Effector memory CD8-positive, alpha-beta T cell (primary cell): ENCODE measurements around the gene CORIN.
A peak's percentile ranks its signal among the peaks of the same experiment; 100 is the strongest.

ENCODE experiments used
- ATAC-seq: fragments of 150-1000 bp; cut with Tn5 transposase; replicated peaks from 2 replicates; pipeline ENCODE4 v1.10.0; 2021; ENCODE audit warnings: mild to moderate bottlenecking, moderate library complexity
- DNase-seq, 3 experiments: peaks; one replicate each; pipeline ENCODE4 v3.0.0; 2021
- H3K27ac Mint-ChIP-seq, 2 donors: one replicate each; pipeline ENCODE4 v1.8.0; 2022; ENCODE audit warnings: mild to moderate bottlenecking in 2 of 2, mixed read lengths in 2 of 2, moderate library complexity in 2 of 2
- H3K27me3 Mint-ChIP-seq, 2 donors: one replicate each; pipeline ENCODE4 v1.8.0; 2022; ENCODE audit warnings: mixed read lengths in 2 of 2
- H3K36me3 Mint-ChIP-seq: one replicate; pipeline ENCODE4 v1.8.0; 2022; ENCODE audit warnings: mild to moderate bottlenecking, moderate library complexity, mixed read lengths; ENCODE audit not compliant: insufficient read depth
- H3K4me1 Mint-ChIP-seq, 2 donors: one replicate each; pipeline ENCODE4 v1.8.0; 2022; ENCODE audit warnings: low read depth in 2 of 2, mixed read lengths in 2 of 2
- H3K4me3 Mint-ChIP-seq, 2 donors: one replicate each; pipeline ENCODE4 v1.8.0; 2022; ENCODE audit warnings: mild to moderate bottlenecking in 2 of 2, mixed read lengths in 2 of 2, moderate library complexity in 2 of 2
- H3K9me3 Mint-ChIP-seq, 2 donors: one replicate each; pipeline ENCODE4 v1.8.0; 2022; ENCODE audit warnings: mixed read lengths in 2 of 2

CORIN gene

DNA sequence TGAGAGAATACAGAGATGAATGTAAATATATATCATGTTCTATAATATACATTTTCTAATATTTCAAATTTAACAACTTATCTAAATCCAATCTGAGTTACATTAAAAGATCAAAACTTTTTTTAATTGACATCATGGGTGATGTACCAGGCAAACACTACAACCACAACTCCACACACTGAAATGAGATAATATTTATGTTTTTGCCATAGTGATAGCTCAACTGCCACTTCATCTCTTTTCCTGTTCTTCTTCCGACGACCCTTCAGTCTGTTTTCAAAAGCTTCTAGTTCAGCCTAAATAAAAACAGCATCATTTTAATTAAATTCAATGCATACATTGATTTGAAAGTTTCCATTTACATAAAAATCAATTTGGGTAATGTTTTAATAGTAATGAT, 10.2 kb upstream of the CORIN start:
- H3K9me3 Mint-ChIP-seq = no peaks in the 10 kb centered on the region
- no peak overlapping the region for H3K27ac Mint-ChIP-seq
- no peaks in the 10 kb centered on the region for H3K27me3 Mint-ChIP-seq
- no peaks in the 10 kb centered on the region for H3K4me1 Mint-ChIP-seq
- no peak overlapping the region for H3K4me3 Mint-ChIP-seq
- no peak for DNase-seq
- peaks cover 11% of the 10 kb centered on the region for H3K36me3 Mint-ChIP-seq
- no peak for ATAC-seq

DNA sequence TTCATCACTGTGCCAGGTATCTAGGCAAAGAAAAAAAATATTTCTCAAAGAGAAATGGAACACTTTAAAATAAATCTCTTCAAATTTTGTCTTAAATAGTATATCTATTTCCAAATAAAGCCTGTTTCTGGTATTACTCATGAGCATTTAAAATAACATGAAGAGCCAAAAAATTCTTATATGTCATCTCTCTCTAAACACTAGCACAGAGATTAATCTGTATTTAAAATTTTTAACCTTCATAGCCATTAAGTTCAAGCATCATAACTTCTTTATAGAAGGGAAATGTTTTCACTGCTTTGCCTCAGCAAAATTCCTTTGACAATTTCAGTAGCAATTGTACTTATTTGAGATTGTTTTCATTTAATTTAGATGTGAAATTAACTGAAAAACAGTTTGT, 5.1 kb upstream of the CORIN start:
- Mint-ChIP-seq H3K27me3 (no peaks in the 10 kb centered on the region), H3K36me3 (no peaks in the 10 kb centered on the region), H3K4me1 (peaks cover 0 to 3% of the 10 kb centered on the region in 2 donors), H3K9me3 (no peaks in the 10 kb centered on the region), H3K4me3 (no peak overlapping the region), H3K27ac (no peak overlapping the region)
- no peak for DNase-seq
- ATAC-seq = no peak

DNA sequence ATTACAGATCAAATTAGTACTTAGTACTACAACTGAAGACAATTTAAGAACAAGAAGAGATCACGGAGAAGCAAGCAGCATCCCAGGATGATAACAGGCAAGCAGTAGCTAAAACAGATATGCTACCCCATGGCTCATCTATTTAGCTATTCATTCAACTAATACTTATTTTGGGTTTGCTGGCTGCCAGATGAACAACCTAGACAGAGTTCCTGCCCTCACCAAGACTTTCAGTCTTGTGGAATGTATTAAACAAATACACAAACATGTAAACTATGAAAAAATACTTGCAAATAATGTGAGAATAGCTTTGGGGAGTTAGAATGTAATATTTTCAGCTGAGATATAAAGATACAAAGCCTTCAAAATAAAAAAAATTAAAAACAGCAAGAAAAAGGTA, 2.4 kb upstream of the CORIN start:
- no peaks in the 10 kb centered on the region for H3K36me3 Mint-ChIP-seq
- peaks cover 7 to 18% of the 10 kb centered on the region in 2 donors for H3K4me1 Mint-ChIP-seq
- no peaks in the 10 kb centered on the region for H3K9me3 Mint-ChIP-seq
- H3K4me3 Mint-ChIP-seq = no peak overlapping the region
- no peak for DNase-seq
- H3K27ac Mint-ChIP-seq = peak overlapping the region in 1 of 2 donors; percentile 3
- no peak for ATAC-seq
- no peaks in the 10 kb centered on the region for H3K27me3 Mint-ChIP-seq

DNA sequence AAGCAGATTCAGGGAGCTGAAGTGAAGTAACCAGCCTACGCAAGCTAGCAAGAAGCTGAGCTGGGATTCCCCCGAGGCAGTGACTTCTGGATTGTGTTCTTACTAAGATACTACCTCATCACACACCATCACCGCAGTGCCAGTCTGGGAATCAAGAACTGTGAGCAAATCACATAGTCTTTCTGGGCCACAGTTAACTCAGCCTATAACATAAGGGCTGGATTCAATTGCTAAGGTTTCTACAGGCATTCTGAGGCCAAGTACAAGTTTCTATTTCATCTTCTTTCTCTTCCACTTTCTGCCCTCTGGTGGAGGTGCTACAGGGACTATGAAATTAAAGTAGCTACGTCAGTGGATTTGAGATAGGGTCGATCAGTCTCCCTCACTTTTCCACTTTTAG, 1.4 kb upstream of the CORIN start:
- no peak for ATAC-seq
- Mint-ChIP-seq H3K4me1 (peaks cover 7 to 19% of the 10 kb centered on the region in 2 donors), H3K27me3 (no peaks in the 10 kb centered on the region), H3K9me3 (no peaks in the 10 kb centered on the region), H3K36me3 (no peaks in the 10 kb centered on the region), H3K27ac (peak overlapping the region in 1 of 2 donors; percentile 21), H3K4me3 (no peak overlapping the region)
- DNase-seq = no peak

DNA sequence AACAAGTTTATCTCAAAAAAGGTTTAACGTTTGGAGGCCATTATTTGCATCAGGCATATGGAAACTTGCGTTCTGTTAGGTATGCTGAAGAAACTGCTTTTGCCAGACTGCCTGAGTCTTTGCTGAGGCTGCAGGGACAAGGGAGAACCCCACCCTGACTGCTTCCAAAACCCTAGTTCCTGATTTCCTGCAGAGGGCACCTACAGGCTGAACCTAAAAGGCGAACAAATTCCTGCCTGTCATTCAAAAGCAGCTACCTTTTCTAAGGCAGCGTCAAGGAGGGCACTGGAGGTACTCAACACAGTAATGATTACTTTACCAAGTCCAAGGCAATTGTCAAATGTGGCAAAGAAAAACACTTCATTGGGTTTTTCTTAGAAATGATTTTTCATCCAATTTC, 578 bp upstream of the CORIN start:
- Mint-ChIP-seq H3K36me3 (no peaks in the 10 kb centered on the region), H3K4me1 (peaks cover 7 to 19% of the 10 kb centered on the region in 2 donors), H3K4me3 (peak overlapping the region; percentile 89 to 93), H3K9me3 (no peaks in the 10 kb centered on the region), H3K27ac (peak overlapping the region in 1 of 2 donors; percentile 85), H3K27me3 (no peaks in the 10 kb centered on the region)
- no peak for ATAC-seq
- DNase-seq = no peak

DNA sequence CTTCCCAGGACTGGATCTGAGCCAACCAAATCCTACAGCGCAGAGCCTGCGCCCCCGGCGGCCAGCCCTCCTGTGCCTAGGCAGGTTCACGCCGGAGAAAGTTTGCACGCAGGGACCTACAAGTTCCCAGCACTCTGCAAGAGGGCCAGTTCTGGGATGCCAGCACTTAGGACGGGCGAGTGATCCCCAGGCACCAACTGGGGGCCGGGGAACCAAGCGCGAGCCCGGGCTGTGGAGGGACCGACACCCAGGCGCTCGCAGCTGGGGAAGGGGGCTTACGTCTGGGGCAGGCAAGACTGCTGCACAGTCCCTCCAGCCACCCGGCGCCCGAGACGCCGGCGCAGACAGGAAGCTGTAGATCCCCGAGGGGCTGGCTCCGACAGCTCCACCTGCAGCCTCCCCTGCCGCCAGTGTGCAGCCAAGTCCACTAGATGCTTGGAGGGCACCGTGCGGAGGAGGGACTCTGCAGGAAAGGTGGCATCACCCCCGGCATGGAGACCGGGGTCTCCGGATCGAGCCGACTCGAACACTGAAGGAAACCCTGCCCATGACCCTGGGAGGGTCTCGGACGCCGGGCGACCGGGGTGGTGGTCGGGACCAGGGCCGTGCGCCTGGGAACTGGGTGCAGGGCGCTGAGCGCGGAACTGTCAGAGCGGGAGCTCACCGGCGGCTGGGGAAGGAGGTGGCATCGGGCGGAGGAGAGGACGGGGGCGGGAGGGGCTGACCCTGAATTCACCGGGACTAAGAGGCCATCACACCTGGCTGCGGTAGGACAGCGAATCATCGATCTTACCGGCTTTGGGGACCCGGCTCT, 566 bp downstream of the CORIN start:
- DNase-seq (peak; percentile 22 to 37 (median 27)), ATAC-seq (peak; percentile 78)
- Mint-ChIP-seq H3K27ac (peak overlapping the region; percentile 75 to 85), H3K4me3 (peak overlapping the region; percentile 89 to 93), H3K36me3 (no peaks in the 10 kb centered on the region), H3K27me3 (no peaks in the 10 kb centered on the region), H3K9me3 (no peaks in the 10 kb centered on the region), H3K4me1 (peaks cover 7 to 19% of the 10 kb centered on the region in 2 donors)

DNA sequence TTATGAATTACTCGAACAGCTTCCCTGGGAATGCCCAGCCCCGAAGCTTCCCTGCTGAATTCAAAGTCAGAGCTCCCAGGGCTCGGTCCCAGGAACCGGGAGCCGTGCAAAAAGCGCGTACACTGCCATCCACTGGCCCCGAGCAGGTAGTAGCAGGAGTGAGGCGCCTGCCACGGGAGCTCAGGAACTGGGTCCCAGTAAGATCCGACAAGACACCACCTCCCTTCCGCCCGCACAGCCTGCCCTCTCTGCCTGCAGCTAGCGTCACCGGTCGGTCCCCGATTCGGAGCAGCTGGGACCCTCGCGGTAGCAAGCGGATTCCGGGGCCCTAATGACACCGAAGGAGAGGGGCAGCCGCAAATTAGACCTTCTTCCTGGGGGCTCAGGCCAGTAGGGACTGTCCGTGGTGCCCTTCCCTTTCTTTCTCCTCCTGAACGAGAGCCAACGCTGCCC, 1.2 kb downstream of the CORIN start:
- Mint-ChIP-seq H3K36me3 (no peaks in the 10 kb centered on the region), H3K27me3 (no peaks in the 10 kb centered on the region), H3K27ac (peak overlapping the region; percentile 75 to 85), H3K4me1 (peaks cover 7 to 19% of the 10 kb centered on the region in 2 donors), H3K4me3 (peak overlapping the region; percentile 89 to 93), H3K9me3 (no peaks in the 10 kb centered on the region)
- ATAC-seq = peak; percentile 72
- DNase-seq = peak; percentile 8 to 25 (median 21)

DNA sequence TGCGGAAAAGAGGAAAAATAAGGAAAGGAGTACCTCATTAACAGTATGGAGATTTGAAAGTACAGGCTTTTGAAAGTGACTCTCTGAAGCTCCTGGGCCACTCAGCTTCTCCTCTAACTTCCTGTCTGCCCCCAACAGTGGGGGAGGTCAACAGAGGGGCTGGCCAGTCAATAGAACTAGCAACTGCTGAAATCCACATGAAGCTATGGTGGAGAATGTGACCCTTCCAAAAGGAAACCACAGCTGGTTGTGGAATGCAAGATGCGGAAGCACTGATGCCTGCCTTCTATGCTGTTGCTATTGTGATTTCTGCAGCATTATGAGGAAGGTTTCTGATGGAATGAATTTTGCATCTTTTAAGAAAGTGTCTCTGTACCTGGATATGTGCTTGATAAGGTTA, 2.4 kb downstream of the CORIN start:
- ATAC-seq (no peak), DNase-seq (no peak)
- no peaks in the 10 kb centered on the region for H3K36me3 Mint-ChIP-seq
- no peaks in the 10 kb centered on the region for H3K9me3 Mint-ChIP-seq
- peak overlapping the region in 1 of 2 donors; percentile 75 for H3K27ac Mint-ChIP-seq
- H3K27me3 Mint-ChIP-seq = no peaks in the 10 kb centered on the region
- peaks cover 12 to 24% of the 10 kb centered on the region in 2 donors for H3K4me1 Mint-ChIP-seq
- peak overlapping the region in 1 of 2 donors; percentile 89 for H3K4me3 Mint-ChIP-seq

DNA sequence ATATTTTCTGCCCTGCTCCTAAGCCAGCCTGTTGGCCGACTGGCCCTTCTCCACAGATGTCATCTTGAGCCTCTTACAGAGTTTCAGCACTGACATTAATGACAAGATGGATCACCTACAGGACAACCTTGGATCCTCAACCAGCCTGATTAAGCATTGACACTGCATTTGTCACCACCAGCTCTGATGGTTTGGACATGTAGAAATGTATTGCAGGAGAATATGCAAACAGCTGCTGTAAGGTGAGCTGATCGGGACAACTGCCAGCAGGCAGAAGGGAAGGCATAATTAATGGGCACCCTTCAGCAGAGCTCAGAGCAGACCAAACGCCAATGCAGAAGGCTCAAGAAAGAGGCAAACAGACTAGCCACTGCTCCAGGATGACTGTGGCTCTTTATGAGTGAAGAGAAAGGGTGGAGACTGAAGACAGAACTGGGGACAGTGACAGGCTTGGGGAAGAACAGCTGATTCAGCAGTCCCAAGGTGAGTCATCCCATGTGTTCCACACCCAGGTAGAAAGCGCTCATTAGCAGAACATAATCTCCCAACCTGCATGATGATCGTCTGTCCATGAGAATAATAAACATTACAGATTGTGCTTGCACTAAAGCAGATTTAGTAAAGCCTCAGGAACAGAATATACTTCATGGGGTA, 6.7 kb downstream of the CORIN start:
- H3K4me1 Mint-ChIP-seq = peaks cover 9 to 18% of the 10 kb centered on the region in 2 donors
- no peak for ATAC-seq
- H3K9me3 Mint-ChIP-seq = no peaks in the 10 kb centered on the region
- no peak overlapping the region for H3K27ac Mint-ChIP-seq
- DNase-seq = no peak
- H3K27me3 Mint-ChIP-seq = no peaks in the 10 kb centered on the region
- no peaks in the 10 kb centered on the region for H3K36me3 Mint-ChIP-seq
- no peak overlapping the region for H3K4me3 Mint-ChIP-seq

DNA sequence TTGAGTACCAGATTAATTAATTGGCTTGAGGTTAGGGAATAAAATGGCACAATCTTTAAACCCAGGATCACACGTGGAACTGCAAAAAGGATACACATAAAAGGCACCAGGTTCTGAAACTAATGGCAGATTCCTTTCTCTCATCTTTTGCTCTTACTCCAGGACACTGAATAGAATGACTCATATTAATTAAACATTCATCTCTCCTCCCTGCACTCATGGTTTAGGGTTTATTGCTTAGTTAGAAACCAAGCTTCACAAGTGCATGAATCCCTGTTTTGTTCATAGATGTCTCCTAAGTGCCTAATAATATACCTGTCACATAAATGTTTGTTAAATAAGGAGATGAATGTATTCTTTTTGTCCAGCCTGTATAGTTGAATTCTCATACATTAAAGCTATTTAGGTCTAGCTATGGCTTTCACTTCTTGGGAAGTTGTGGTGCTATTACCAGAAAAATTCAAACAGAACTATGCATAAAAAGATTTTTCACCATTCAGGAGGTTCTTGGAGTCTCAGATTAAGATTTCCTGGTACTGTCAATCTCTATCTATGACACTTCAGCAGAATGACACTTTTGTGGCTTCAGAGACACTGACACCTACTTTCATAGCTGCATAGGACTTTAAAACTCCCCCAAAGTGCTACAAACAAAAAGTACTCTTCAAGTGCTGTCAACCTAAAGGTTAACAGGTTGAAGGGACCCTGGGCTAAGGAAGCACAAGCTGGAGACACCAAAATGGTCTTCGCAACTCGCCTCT, 7.4 kb downstream of the CORIN start:
- no peak overlapping the region for H3K27ac Mint-ChIP-seq
- H3K4me1 Mint-ChIP-seq = peaks cover 5 to 14% of the 10 kb centered on the region in 2 donors
- H3K9me3 Mint-ChIP-seq = no peaks in the 10 kb centered on the region
- no peaks in the 10 kb centered on the region for H3K36me3 Mint-ChIP-seq
- H3K27me3 Mint-ChIP-seq = no peaks in the 10 kb centered on the region
- DNase-seq = no peak
- H3K4me3 Mint-ChIP-seq = no peak overlapping the region
- ATAC-seq = peak; percentile 52

DNA sequence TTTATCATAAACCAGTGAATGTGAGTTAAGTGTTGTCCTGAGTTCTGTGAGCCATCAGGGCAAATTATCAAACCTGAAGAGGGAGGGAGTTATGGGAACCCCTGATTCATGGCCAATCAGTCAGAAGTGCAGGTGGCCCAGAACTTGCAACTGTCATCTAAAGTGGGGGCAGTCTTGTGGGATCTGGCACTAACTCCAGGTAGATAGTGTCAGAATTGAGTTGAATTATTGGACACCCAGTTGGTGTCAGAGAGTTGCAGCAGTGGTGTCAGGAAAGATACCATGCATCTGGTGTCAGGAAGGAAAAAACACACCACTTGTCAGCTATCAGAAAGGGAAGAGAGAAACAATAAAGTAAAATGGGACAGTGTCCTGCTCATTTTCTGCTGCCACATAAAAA, 8.4 kb downstream of the CORIN start:
- Mint-ChIP-seq H3K4me1 (peaks cover 5 to 11% of the 10 kb centered on the region in 2 donors), H3K4me3 (no peak overlapping the region), H3K36me3 (no peaks in the 10 kb centered on the region), H3K27ac (no peak overlapping the region), H3K27me3 (no peaks in the 10 kb centered on the region), H3K9me3 (no peaks in the 10 kb centered on the region)
- DNase-seq (no peak), ATAC-seq (no peak)

DNA sequence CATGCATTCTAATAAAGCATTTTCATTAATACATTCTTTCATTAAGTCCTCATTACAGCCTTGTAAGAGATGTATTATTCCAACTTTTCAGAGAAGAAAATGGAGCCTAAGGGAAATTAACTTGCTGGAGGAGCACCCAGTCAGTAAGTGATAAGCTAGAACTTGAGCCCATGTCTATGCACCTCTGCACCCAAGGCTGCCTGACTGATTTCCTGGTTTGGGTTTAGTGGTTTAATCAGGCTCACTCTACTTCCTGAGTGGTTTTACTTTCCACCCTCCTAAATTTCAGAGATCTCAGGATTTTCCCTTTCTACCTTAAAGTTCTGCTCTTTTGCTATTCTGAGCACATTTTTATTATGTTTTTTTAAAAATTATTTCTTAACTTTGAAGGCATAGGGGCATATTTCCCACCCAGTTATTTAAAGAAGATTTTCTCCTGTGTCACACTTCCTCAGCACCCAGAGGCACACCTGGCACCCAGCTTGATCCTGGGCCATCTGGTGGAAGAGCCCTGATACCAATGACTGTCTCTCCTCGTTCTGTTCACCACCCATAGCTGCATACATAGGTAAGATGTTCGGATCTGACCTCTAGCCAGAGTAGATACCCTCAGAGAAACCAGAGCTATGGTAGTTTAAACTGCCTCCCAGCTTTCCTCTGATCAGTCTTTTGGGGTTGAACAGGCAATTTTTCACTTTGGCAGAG, 10.4 kb downstream of the CORIN start:
- H3K27me3 Mint-ChIP-seq = peaks cover 0 to 6% of the 10 kb centered on the region in 2 donors
- H3K9me3 Mint-ChIP-seq = no peaks in the 10 kb centered on the region
- H3K4me1 Mint-ChIP-seq = peaks cover 5 to 11% of the 10 kb centered on the region in 2 donors
- H3K36me3 Mint-ChIP-seq = no peaks in the 10 kb centered on the region
- H3K4me3 Mint-ChIP-seq = no peak overlapping the region
- DNase-seq = no peak
- ATAC-seq = no peak
- no peak overlapping the region for H3K27ac Mint-ChIP-seq

DNA sequence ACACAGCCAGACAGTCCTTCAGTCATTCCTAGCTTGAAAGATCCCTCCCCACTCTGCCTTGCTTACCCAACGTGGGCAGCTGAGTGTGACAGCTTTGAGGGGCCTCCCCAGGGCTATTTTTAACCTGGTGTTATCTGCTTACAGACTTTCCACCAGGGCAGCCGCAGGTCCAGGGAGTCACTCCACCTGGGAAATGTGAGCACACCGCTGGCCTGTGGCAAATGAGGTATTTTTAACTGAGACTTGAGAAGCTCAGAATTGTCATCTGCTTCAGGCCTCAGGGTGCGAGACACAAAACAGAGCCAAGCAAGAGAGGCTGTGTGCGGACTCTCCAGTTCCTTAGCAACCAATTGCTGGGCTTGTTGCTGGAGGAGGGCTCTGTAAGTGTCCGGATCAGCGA, 13.0 kb downstream of the CORIN start:
- no peak overlapping the region for H3K4me3 Mint-ChIP-seq
- peaks cover 0 to 6% of the 10 kb centered on the region in 2 donors for H3K27me3 Mint-ChIP-seq
- H3K4me1 Mint-ChIP-seq = peaks cover 0 to 2% of the 10 kb centered on the region in 2 donors
- ATAC-seq (no peak), DNase-seq (no peak)
- H3K27ac Mint-ChIP-seq = no peak overlapping the region
- H3K9me3 Mint-ChIP-seq = no peaks in the 10 kb centered on the region
- H3K36me3 Mint-ChIP-seq = no peaks in the 10 kb centered on the region
